Mucosa of descending colon (tissue), 3 donors: ENCODE data around the gene CAPZA1. TPM values are rescaled to one million over a fixed set of nuclear protein-coding genes. Genes with fewer than 3 reads are reported as not detected.

Experiments
- ATAC-seq: fragments of 200-7000 bp; cut with Tn5 transposase; one replicate; pipeline ENCODE4 v1.9.1; 2020; ENCODE audit warnings: mild to moderate bottlenecking, moderate library complexity
- DNase-seq, 3 donors: peaks; one replicate each; pipeline ENCODE4 v3.0.0-alpha.2; 2020
- H3K36me3 ChIP-seq: fragments of 200-600 bp; one replicate; pipeline ENCODE4 v1.8.0; 2021; ENCODE audit warnings: low read depth, mild to moderate bottlenecking
- H3K4me1 ChIP-seq: fragments of 200-600 bp; one replicate; pipeline ENCODE4 v1.8.0; 2021; ENCODE audit warnings: low read depth, mild to moderate bottlenecking
- H3K4me3 ChIP-seq: fragments of 200-600 bp; one replicate; pipeline ENCODE4 v1.8.0; 2021; ENCODE audit warnings: mild to moderate bottlenecking
- H3K9me3 ChIP-seq: fragments of 200-600 bp; one replicate; pipeline ENCODE4 v1.8.0; 2021; ENCODE audit warnings: mild to moderate bottlenecking
- CTCF ChIP-seq: fragments of 200-600 bp; IDR thresholded peaks from one replicate; pipeline ENCODE4 v1.8.0; 2022; ENCODE audit warnings: antibody characterized with exemption, mild to moderate bottlenecking
- intact Hi-C, 2 donors: fragments of 100-400 bp; cut with DNase I in 1 of 2; cut with micrococcal nuclease in 1 of 2; formaldehyde crosslinking; loops; one replicate each; pipeline versions ENCODE4 v1.11.0 to v1.11.1; 2022; cut with DNase I, micrococcal nuclease
- total RNA-seq, 3 donors: library from RNA; stranded (reverse); fragmentation: NEBNext Ultra II Directional in 2 of 3; extraction: Animal tissue kit (Norgen Biotek cat#: 25700) in 2 of 3; gene quantifications; one replicate each; pipeline versions ENCODE4 v1.2.1 to v1.2.4, GENCODE V29; 2021 to 2023
- donor health status: DM: no; HTN: no; CAD: no; lungs with moderate emphysema.
- donor health status: DM: no; HTN: no; CAD: no.
- donor health status: DM: no; HTN: yes; CAD: no.

Gene CAPZA1
- total RNA-seq, 3 donors from 2014 or later = 106 to 175 (median 156) TPM

GRCh38 chr1:112687361-112687760 lies 67.7 kb downstream of the CAPZA1 start:
- intact Hi-C loops = no loop called here
- Histone ChIP-seq H3K9me3 (no peaks in the 10 kb centered on the region), H3K4me3 (no peak overlapping the region), H3K36me3 (no peaks in the 10 kb centered on the region), H3K4me1 (no peaks in the 10 kb centered on the region)
- DNase-seq (no peak), ATAC-seq (no peak)
- TF ChIP-seq CTCF = no peak

- Histone ChIP-seq H3K4me1 (no peaks in the 10 kb centered on the region), H3K36me3 (peaks cover 2% of the 10 kb centered on the region), H3K9me3 (no peaks in the 10 kb centered on the region), H3K4me3 (no peak overlapping the region)
- intact Hi-C loops = no loop called here
- ATAC-seq = no peak
- no peak for DNase-seq
- no peak for TF ChIP-seq CTCF
Measured at GRCh38 chr1:112687785-112688496, 68.3 kb downstream of the CAPZA1 start.

- DNase-seq (no peak), ATAC-seq (no peak)
- H3K36me3 ChIP-seq = peaks cover 4% of the 10 kb centered on the region
- intact Hi-C loops = no loop called here
- no peaks in the 10 kb centered on the region for H3K4me1 ChIP-seq
- H3K9me3 ChIP-seq = no peaks in the 10 kb centered on the region
- no peak for TF ChIP-seq CTCF
- H3K4me3 ChIP-seq = no peak overlapping the region
Measured at GRCh38 chr1:112688781-112689193, 69.2 kb downstream of the CAPZA1 start.

GRCh38 chr1:112689196-112689841 lies 69.7 kb downstream of the CAPZA1 start:
- ATAC-seq = no peak

GRCh38 chr1:112689842-112690237 lies 70.2 kb downstream of the CAPZA1 start:
- ATAC-seq (no peak), DNase-seq (no peak)
- H3K9me3 ChIP-seq = no peaks in the 10 kb centered on the region
- peaks cover 4% of the 10 kb centered on the region for H3K36me3 ChIP-seq
- TF ChIP-seq CTCF = no peak
- no peak overlapping the region for H3K4me3 ChIP-seq
- H3K4me1 ChIP-seq = no peaks in the 10 kb centered on the region
- intact Hi-C loops = no loop called here

More at GRCh38 chr1:112689196-112689841, 69.7 kb downstream of the CAPZA1 start:
- H3K36me3 ChIP-seq = peaks cover 4% of the 10 kb centered on the region
- intact Hi-C loops = no loop called here
- no peak for DNase-seq
- no peaks in the 10 kb centered on the region for H3K4me1 ChIP-seq
- no peaks in the 10 kb centered on the region for H3K9me3 ChIP-seq
- TF ChIP-seq CTCF = no peak
- no peak overlapping the region for H3K4me3 ChIP-seq
